ENCODE measurements around the gene TRPM8. TPM values are rescaled to one million over a fixed set of nuclear protein-coding genes. Genes with fewer than 3 reads are reported as not detected.

TRPM8 gene
- polyA plus RNA-seq, 1 donor (not counting 4 experiments of a cell fraction or from before 2014, with no cell fraction given), result 0.04 TPM

GRCh38 chr2:234015861-234016260 lies 98.7 kb downstream of the TRPM8 start:
- Histone ChIP-seq H3K27me3 (ENCODE audit: control insufficient read depth, extremely low read depth, insufficient read depth, low read length) (no peaks in the 10 kb centered on the region), H3K4me3 (ENCODE audit: control insufficient read depth in 2 of 3, extremely low read depth in 1 of 3, insufficient read depth in 2 of 3, low read depth in 1 of 3, low read length in 3 of 3) (no peak overlapping the region), H3K4me2 (ENCODE audit: control insufficient read depth, extremely low read depth, insufficient read depth, low read depth, low read length) (no peak overlapping the region), H3K36me3 (ENCODE audit: control insufficient read depth in 2 of 2, extremely low read depth in 1 of 2, insufficient read depth in 2 of 2, low read length in 2 of 2) (no peaks in the 10 kb centered on the region), H3K9me3 (ENCODE audit: control insufficient read depth, low read depth, low read length) (no peaks in the 10 kb centered on the region), H3K9ac (ENCODE audit: control insufficient read depth, extremely low read depth, insufficient read depth, low read length) (no peak overlapping the region), H3K27ac (ENCODE audit: control insufficient read depth, insufficient read depth, low read length) (no peak overlapping the region), H3K79me2 (ENCODE audit: control insufficient read depth, insufficient read depth, low read length) (no peaks in the 10 kb centered on the region), H3K4me1 (ENCODE audit: control insufficient read depth, extremely low read depth, insufficient read depth, low read length) (no peaks in the 10 kb centered on the region), H3K9me1 (ENCODE audit: control insufficient read depth, extremely low read depth, insufficient read depth, low read length) (no peaks in the 10 kb centered on the region), H2AFZ (ENCODE audit: control insufficient read depth, low read length) (no peak overlapping the region), H4K20me1 (ENCODE audit: control insufficient read depth, extremely low read depth, insufficient read depth, low read length) (no peaks in the 10 kb centered on the region)
- DNase-seq (ENCODE audit: low read depth, low spot score) (no peak), FAIRE-seq (no peak)
- dilution Hi-C loops (cut with MboI; ENCODE audit: extremely low pct_ligation_motif_present, low sequenced_read_pairs), result no loop called here
- TF ChIP-seq EZH2 (IDR thresholded peaks at IDR 0.05; ENCODE audit: low read length) (no peak), CTCF (optimal IDR thresholded peaks at IDR 0.05 in 1 of 3, IDR thresholded peaks at IDR 0.05 in 1 of 3, conservative IDR thresholded peaks at IDR 0.05 in 1 of 3; ENCODE audit: extremely low read depth in 1 of 3, insufficient read depth in 2 of 3, low read length in 3 of 3) (no peak)

DNA sequence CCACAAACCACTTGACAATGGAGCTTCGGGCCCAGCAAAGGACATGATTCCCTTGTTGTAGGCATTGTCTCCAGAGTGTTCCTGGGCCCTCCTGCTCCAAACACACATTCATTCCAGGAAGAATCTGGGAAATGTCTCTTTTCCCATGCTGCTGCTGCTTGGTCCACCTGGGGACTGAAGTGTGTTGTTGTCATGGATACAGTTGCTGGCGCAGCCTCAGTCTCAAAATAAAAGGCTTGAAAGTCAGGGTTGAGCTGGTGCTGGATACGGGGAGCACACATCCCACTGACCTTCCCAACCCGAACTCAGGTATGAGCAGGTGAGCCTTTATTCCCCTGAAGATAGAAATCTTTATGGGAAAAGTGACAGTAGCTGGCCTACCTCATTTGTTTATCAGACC lies 102.7 kb downstream of the TRPM8 start:
- Histone ChIP-seq H3K9me3 (ENCODE audit: control insufficient read depth, low read depth, low read length) (peaks cover 2% of the 10 kb centered on the region), H3K27ac (ENCODE audit: control insufficient read depth, insufficient read depth, low read length) (no peak overlapping the region), H2AFZ (ENCODE audit: control insufficient read depth, low read length) (no peak overlapping the region), H3K9ac (ENCODE audit: control insufficient read depth, extremely low read depth, insufficient read depth, low read length) (no peak overlapping the region), H3K9me1 (ENCODE audit: control insufficient read depth, extremely low read depth, insufficient read depth, low read length) (no peaks in the 10 kb centered on the region), H3K36me3 (ENCODE audit: control insufficient read depth in 2 of 2, extremely low read depth in 1 of 2, insufficient read depth in 2 of 2, low read length in 2 of 2) (no peaks in the 10 kb centered on the region), H4K20me1 (ENCODE audit: control insufficient read depth, extremely low read depth, insufficient read depth, low read length) (no peaks in the 10 kb centered on the region), H3K4me2 (ENCODE audit: control insufficient read depth, extremely low read depth, insufficient read depth, low read depth, low read length) (no peak overlapping the region), H3K4me1 (ENCODE audit: control insufficient read depth, extremely low read depth, insufficient read depth, low read length) (peaks cover 2% of the 10 kb centered on the region), H3K4me3 (ENCODE audit: control insufficient read depth in 2 of 3, extremely low read depth in 1 of 3, insufficient read depth in 2 of 3, low read depth in 1 of 3, low read length in 3 of 3) (no peak overlapping the region), H3K27me3 (ENCODE audit: control insufficient read depth, extremely low read depth, insufficient read depth, low read length) (no peaks in the 10 kb centered on the region), H3K79me2 (ENCODE audit: control insufficient read depth, insufficient read depth, low read length) (no peaks in the 10 kb centered on the region)
- dilution Hi-C loops (cut with MboI; ENCODE audit: extremely low pct_ligation_motif_present, low sequenced_read_pairs), result no loop called here
- FAIRE-seq (no peak), DNase-seq (ENCODE audit: low read depth, low spot score) (no peak)
- TF ChIP-seq EZH2 (IDR thresholded peaks at IDR 0.05; ENCODE audit: low read length) (no peak), CTCF (optimal IDR thresholded peaks at IDR 0.05 in 1 of 3, IDR thresholded peaks at IDR 0.05 in 1 of 3, conservative IDR thresholded peaks at IDR 0.05 in 1 of 3; ENCODE audit: extremely low read depth in 1 of 3, insufficient read depth in 2 of 3, low read length in 3 of 3) (no peak)

Measured in keratinocyte (primary cell).